Measurements from ENCODE around the gene SLF2. TPM values are rescaled to one million over a fixed set of nuclear protein-coding genes. Genes with fewer than 3 reads are reported as not detected.

The SLF2 gene
- total and polyA plus RNA-seq, 9 of the 15 experiments (the other 6 are each of a cell fraction or from before 2014, with no cell fraction given), result 1.7 to 18.4 (median 7.8) TPM

- Histone ChIP-seq H3K4me3 (no peak overlapping the region), H3K27ac (ENCODE audit: extremely low read depth, low read depth, low read length) (no peak overlapping the region), H3K27me3 (ENCODE audit: control insufficient read depth in 2 of 2, insufficient read depth in 2 of 2, low read length in 2 of 2) (no peaks in the 10 kb centered on the region), H4K20me1 (replicated peaks; ENCODE audit: control insufficient read depth, insufficient read depth, low read length) (no peaks in the 10 kb centered on the region), H3K4me2 (ENCODE audit: insufficient read depth, low read length) (no peak overlapping the region), H3K9me1 (ENCODE audit: control insufficient read depth, insufficient read depth, low read length) (no peaks in the 10 kb centered on the region), H3K9me3 (replicated peaks; ENCODE audit: control insufficient read depth, insufficient read depth, low read depth, low read length) (no peaks in the 10 kb centered on the region), H2AFZ (ENCODE audit: low read depth, low read length) (no peak overlapping the region), H3K9ac (ENCODE audit: insufficient read depth in 1 of 2, low read depth in 2 of 2, low read length in 2 of 2) (no peak overlapping the region), H3K36me3 (ENCODE audit: control insufficient read depth, insufficient read depth, low read length) (no peaks in the 10 kb centered on the region), H3K79me2 (ENCODE audit: control insufficient read depth, insufficient read depth, low read length) (no peaks in the 10 kb centered on the region), H3K4me1 (replicated peaks in 1 of 2; ENCODE audit: control insufficient read depth in 2 of 2, insufficient read depth in 2 of 2, low read length in 2 of 2) (no peaks in the 10 kb centered on the region; a peak in 1 of 5 replicates)
- in situ Hi-C loops (cut with MboI) (no loop called here), intact Hi-C loops (cut with micrococcal nuclease) (no loop called here)
- TF ChIP-seq HOXB6 (CRISPR knock-in tag; IDR thresholded peaks at IDR 0.05; ENCODE audit: borderline replicate concordance), result no peak
- CTCF ChIA-PET (ENCODE audit: low intra/inter-chr PET ratio), result no interaction called here
- POLR2A ChIA-PET, result no interaction called here
- WGBS (ENCODE audit: insufficient coverage, low coverage, missing lambda C conversion rate), result 29% methylated on average over 4 of the region's 7 CpGs
- no TSS peak for BruUV-seq (replicated peaks)
- FAIRE-seq (no peak), ATAC-seq (no peak), DNase-seq (ENCODE audit: extremely low read depth in 1 of 4, low spot score in 3 of 4) (no peak)
Measured at GRCh38 chr10:100902622-100903021, 10.1 kb upstream of the SLF2 start.

- POLR2A ChIA-PET, result no interaction called here
- Histone ChIP-seq H3K27ac (ENCODE audit: extremely low read depth, low read depth, low read length) (no peak overlapping the region), H3K9me1 (ENCODE audit: control insufficient read depth, insufficient read depth, low read length) (no peaks in the 10 kb centered on the region), H3K4me1 (replicated peaks in 1 of 2; ENCODE audit: control insufficient read depth in 2 of 2, insufficient read depth in 2 of 2, low read length in 2 of 2) (peaks cover 1 to 6% of the 10 kb centered on the region in 2 experiments; a peak in 3 of 5 replicates), H3K4me3 (no peak overlapping the region), H3K4me2 (ENCODE audit: insufficient read depth, low read length) (no peak overlapping the region), H2AFZ (ENCODE audit: low read depth, low read length) (no peak overlapping the region), H4K20me1 (replicated peaks; ENCODE audit: control insufficient read depth, insufficient read depth, low read length) (no peaks in the 10 kb centered on the region), H3K27me3 (ENCODE audit: control insufficient read depth in 2 of 2, insufficient read depth in 2 of 2, low read length in 2 of 2) (no peaks in the 10 kb centered on the region), H3K79me2 (ENCODE audit: control insufficient read depth, insufficient read depth, low read length) (no peaks in the 10 kb centered on the region), H3K9me3 (replicated peaks; ENCODE audit: control insufficient read depth, insufficient read depth, low read depth, low read length) (no peaks in the 10 kb centered on the region), H3K36me3 (ENCODE audit: control insufficient read depth, insufficient read depth, low read length) (no peaks in the 10 kb centered on the region), H3K9ac (ENCODE audit: insufficient read depth in 1 of 2, low read depth in 2 of 2, low read length in 2 of 2) (no peak overlapping the region)
- BruUV-seq (replicated peaks), result no TSS peak
- intact Hi-C loops (cut with micrococcal nuclease) (no loop called here), in situ Hi-C loops (cut with MboI) (no loop called here)
- FAIRE-seq, result no peak
- WGBS (ENCODE audit: insufficient coverage, low coverage, missing lambda C conversion rate), result no CpG with 5 or more reads among the region's 2 CpGs
- CTCF ChIA-PET (ENCODE audit: low intra/inter-chr PET ratio), result no interaction called here
- no peak for ATAC-seq
- DNase-seq (ENCODE audit: extremely low read depth in 1 of 4, low spot score in 3 of 4), result no peak
- TF ChIP-seq NFRKB (IDR thresholded peaks at IDR 0.05; ENCODE audit: low read depth) (no peak), HDAC8 (tag; IDR thresholded peaks at IDR 0.05) (no peak), RAD21 (CRISPR knock-in tag; conservative IDR thresholded peaks at IDR 0.05 in 1 of 2, IDR thresholded peaks at IDR 0.05 in 1 of 2) (no peak), ZNF316 (IDR thresholded peaks at IDR 0.05) (no peak), PRMT5 (CRISPR knock-in tag; IDR thresholded peaks at IDR 0.05) (no peak), E2F4 (CRISPR knock-in tag; IDR thresholded peaks at IDR 0.05; ENCODE audit: low read depth) (no peak), CC2D1A (IDR thresholded peaks at IDR 0.05) (no peak), RBM22 (IDR thresholded peaks at IDR 0.05; ENCODE audit: low read depth, low read length, poor library complexity, severe bottlenecking) (no peak), PHB2 (IDR thresholded peaks at IDR 0.05; ENCODE audit: low read depth) (no peak), PML (IDR thresholded peaks at IDR 0.05; ENCODE audit: low read length) (no peak), KDM4B (IDR thresholded peaks at IDR 0.05; ENCODE audit: borderline replicate concordance in 2 of 2, low read depth in 1 of 2) (no peak), ZBTB7A (IDR thresholded peaks at IDR 0.05; ENCODE audit: borderline replicate concordance, control insufficient read depth, low read depth, low read length) (no peak), ZNF740 (CRISPR knock-in tag; IDR thresholded peaks at IDR 0.05) (no peak), ZNF740 (tag; IDR thresholded peaks at IDR 0.05) (no peak), TBP (optimal IDR thresholded peaks at IDR 0.05; ENCODE audit: low read depth, low read length) (no peak), POLR3A (IDR thresholded peaks at IDR 0.05; ENCODE audit: borderline replicate concordance, extremely low read depth, insufficient read depth, insufficient read length) (no peak)
Measured at GRCh38 chr10:100904917-100905316, 7.8 kb upstream of the SLF2 start.
